ENCODE results near the gene NKX1-1. TPM values are rescaled to one million over a fixed set of nuclear protein-coding genes. Genes with fewer than 3 reads are reported as not detected.
A peak's percentile ranks its signal among the peaks of the same experiment; 100 is the strongest.

The NKX1-1 gene
- total RNA-seq, 6 experiments from 2014 or later: not detected

DNA sequence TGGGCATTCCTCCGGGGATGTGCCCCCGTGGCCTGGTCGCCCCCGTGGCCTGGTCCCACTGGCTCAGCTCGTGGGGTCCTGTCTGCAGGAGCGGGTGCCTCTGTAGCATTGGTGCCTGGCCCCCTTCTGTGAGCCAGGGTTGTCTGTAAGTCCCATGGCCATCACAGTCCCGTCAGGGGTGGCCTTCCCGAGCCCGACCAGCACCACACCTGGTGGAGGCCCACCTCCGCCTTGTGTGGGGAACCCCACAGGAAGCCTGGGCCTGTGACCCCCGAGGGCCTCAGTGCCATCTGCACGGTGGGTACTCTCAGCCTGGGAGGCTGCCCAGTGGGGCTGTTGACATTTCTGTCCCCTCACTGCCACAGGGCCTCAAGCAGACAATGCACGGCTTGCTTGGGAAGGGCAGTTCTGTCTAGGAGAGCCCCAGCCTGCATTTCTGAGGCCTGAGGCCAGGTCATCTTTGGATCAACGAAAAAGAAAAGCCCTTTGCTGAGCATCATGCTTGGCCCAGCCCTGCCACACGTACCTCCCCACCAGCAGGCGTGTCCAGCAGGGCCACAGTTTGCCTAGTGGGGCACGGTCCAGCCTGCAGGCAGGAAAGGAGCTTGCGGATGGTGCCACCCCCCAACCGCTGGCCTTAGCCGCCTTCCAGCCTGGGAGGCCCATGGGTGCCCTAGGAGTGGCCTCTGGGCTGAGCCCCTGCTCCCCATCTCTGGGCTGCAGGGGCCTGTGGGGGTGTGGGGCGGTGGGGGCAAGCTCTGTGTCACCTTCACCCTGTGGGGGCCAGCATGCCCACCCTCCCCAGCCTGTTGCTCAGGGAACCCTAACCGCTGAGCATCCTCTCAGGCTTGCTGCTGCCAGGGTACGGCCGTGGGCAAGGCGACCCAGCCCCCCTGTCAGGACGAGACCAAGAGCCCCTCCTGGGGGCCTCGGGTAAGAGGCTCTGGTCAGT is 23.2 kb downstream of the NKX1-1 start:
- intact Hi-C loops (cut with DNase I): no loop called here
- TF ChIP-seq, protein P1, sequence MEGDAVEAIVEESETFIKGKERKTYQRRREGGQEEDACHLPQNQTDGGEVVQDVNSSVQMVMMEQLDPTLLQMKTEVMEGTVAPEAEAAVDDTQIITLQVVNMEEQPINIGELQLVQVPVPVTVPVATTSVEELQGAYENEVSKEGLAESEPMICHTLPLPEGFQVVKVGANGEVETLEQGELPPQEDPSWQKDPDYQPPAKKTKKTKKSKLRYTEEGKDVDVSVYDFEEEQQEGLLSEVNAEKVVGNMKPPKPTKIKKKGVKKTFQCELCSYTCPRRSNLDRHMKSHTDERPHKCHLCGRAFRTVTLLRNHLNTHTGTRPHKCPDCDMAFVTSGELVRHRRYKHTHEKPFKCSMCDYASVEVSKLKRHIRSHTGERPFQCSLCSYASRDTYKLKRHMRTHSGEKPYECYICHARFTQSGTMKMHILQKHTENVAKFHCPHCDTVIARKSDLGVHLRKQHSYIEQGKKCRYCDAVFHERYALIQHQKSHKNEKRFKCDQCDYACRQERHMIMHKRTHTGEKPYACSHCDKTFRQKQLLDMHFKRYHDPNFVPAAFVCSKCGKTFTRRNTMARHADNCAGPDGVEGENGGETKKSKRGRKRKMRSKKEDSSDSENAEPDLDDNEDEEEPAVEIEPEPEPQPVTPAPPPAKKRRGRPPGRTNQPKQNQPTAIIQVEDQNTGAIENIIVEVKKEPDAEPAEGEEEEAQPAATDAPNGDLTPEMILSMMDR (IDR thresholded peaks at IDR 0.05): no peak
- no peak for TF ChIP-seq POLR2A (IDR thresholded peaks at IDR 0.05)
- peak in 2 of 3 donors; percentile 18 to 46 for DNase-seq
- Histone ChIP-seq H3K4me1 (no peaks in the 10 kb centered on the region), H3K27ac (no peak overlapping the region), H3K9me3 (no peaks in the 10 kb centered on the region), H3K4me3 (no peak overlapping the region), H3K36me3 (peaks cover 0 to 27% (median 0%) of the 10 kb centered on the region in 4 donors), H3K27me3 (no peaks in the 10 kb centered on the region)
- 93% methylated on average over 3 of the region's 27 CpGs for WGBS (ENCODE audit: insufficient coverage, low coverage, low lambda C conversion rate, missing lambda C conversion rate)
- ATAC-seq: no peak

DNA sequence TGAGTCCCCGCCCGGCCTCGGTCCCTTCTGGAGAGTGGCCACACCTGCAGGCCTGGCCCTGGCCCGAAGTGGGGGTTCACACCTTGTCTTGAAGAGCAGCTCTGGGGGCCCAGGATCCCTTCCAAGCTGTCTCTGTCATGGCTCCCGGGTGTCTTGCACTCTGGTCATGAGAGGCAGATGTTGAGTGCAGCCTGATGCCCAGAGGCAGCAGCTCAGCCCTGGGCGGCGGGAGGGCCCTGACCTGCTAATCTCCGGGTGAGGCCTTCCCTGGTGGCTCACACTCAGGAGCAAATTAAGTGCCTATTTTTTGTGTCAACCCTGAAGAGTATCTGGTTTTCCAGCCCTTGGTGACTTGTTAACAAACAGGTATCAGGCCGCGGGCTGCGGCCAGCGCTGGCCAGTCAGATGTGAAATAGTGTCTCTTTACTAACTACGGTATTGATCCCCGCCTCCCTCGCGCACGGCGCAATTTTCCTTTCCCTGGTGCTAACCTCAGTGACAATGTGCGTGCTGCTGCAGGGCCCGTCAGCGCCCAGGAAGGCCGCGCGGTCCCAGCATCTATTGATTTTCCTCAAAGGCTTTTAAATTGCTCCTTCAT is 24.2 kb downstream of the NKX1-1 start:
- ATAC-seq: no peak
- Histone ChIP-seq H3K4me3 (no peak overlapping the region), H3K36me3 (peaks cover 0 to 27% (median 0%) of the 10 kb centered on the region in 4 donors), H3K27me3 (no peaks in the 10 kb centered on the region), H3K9me3 (no peaks in the 10 kb centered on the region), H3K27ac (no peak overlapping the region), H3K4me1 (no peaks in the 10 kb centered on the region)
- intact Hi-C loops (cut with DNase I): no loop called here
- TF ChIP-seq, protein P1 (IDR thresholded peaks at IDR 0.05): no peak
- TF ChIP-seq POLR2A (IDR thresholded peaks at IDR 0.05): no peak
- peak in 2 of 3 donors; percentile 13 to 52 for DNase-seq
- 95% methylated on average over 16 of the region's 24 CpGs for WGBS (ENCODE audit: insufficient coverage, low coverage, low lambda C conversion rate, missing lambda C conversion rate)

DNA sequence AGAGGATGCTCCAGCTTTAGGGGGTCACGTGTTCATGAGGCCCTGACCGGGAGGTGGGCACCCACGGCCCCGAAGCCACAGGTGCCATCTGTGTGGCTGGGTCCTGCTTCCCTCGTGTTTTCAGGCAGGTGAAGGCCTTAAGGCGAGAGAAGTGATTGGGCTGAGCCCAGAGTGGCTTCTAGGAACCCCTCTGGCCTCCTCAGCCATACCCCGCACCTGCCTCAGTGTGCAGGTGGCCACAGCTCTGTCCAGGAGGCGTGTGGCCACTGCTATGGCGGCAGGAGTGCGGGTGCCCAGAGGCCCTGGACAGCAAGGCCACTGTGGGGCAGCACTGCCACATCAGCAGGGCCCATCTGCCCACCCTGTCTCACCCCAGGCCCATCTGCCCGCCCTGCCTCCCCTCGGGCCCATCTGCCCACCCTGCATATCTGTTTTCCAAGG is 25.0 kb downstream of the NKX1-1 start:
- H3K9me3 ChIP-seq: no peaks in the 10 kb centered on the region
- no peaks in the 10 kb centered on the region for H3K4me1 ChIP-seq
- H3K27ac ChIP-seq: no peak overlapping the region
- TF ChIP-seq POLR2A (IDR thresholded peaks at IDR 0.05): no peak
- TF ChIP-seq, protein P1 (IDR thresholded peaks at IDR 0.05): no peak
- no peak overlapping the region for H3K4me3 ChIP-seq
- no peak for ATAC-seq
- peak in 1 of 3 donors; percentile 12 for DNase-seq
- peaks cover 0 to 20% (median 0%) of the 10 kb centered on the region in 4 donors for H3K36me3 ChIP-seq
- intact Hi-C loops (cut with DNase I): no loop called here
- 80% methylated on average over 1 of the region's 12 CpGs for WGBS (ENCODE audit: insufficient coverage, low coverage, low lambda C conversion rate, missing lambda C conversion rate)
- H3K27me3 ChIP-seq: no peaks in the 10 kb centered on the region

DNA sequence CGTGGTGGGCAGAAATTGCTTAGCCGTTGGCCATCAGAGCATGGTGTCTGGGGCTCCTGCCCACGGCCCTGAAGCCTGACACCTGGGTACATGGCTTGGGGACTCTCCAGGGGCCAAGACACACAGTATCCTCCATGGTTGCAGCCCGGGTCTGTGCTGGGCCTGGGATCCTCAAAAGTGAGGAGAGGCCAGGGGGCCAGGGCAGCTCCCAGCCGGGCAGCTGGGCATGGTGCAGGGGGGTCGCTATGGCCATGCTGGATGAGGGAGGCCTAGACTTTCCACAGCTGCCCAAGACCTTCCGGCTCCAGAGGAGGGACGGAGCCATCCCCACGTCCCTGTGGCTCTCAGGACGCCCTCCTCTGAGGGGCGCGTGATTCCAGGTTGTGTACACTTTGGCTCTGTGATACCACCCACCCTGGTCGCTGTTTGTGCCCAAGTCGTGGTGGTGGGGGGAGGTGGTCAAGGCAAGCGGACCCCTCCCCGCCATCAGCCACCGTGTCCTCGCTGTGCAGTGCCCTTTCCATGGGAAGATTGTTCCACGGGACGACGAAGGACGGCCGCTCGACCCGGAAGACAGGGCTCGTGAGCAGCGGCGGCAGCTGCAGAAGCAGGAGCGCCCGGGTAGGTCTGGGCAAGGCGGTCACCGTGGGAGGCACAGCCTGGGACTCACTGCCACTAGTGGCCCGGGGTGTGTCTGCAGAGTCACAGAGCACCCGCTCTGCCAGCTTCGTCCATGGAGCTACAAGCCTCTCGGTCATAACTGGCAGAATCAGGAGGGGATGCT is 25.7 kb downstream of the NKX1-1 start:
- H3K4me1 ChIP-seq: no peaks in the 10 kb centered on the region
- ATAC-seq: no peak
- intact Hi-C loops (cut with DNase I): no loop called here
- no peak overlapping the region for H3K4me3 ChIP-seq
- no peak overlapping the region for H3K27ac ChIP-seq
- WGBS (ENCODE audit: insufficient coverage, low coverage, low lambda C conversion rate, missing lambda C conversion rate): 97% methylated on average over 6 of the region's 36 CpGs
- TF ChIP-seq, protein P1 (IDR thresholded peaks at IDR 0.05): no peak
- no peak for TF ChIP-seq POLR2A (IDR thresholded peaks at IDR 0.05)
- no peaks in the 10 kb centered on the region for H3K27me3 ChIP-seq
- DNase-seq: peak in 2 of 3 donors; percentile 16 to 42
- peaks cover 0 to 13% (median 0%) of the 10 kb centered on the region in 4 donors for H3K36me3 ChIP-seq
- no peaks in the 10 kb centered on the region for H3K9me3 ChIP-seq
